Common myeloid progenitor, CD34-positive (primary cell): ENCODE measurements around the gene PID1.

Experiments
- CTCF ChIA-PET: fragments of 350-600 bp; sonication (Branson Sonifier 250); formaldehyde crosslinking; loops from one replicate; lab custom pipeline; 2021; ENCODE audit warnings: antibody characterized with exemption; lab: Charles Lee
- POLR2A ChIA-PET: fragments of 350-600 bp; sonication (Branson Sonifier 250); formaldehyde crosslinking; loops from one replicate; lab custom pipeline; 2021; ENCODE audit warnings: antibody characterized with exemption; lab: Charles Lee
- DNase-seq, 3 donors: peaks; one replicate each; pipeline versions ENCODE4 v3.0.0 to v3.0.0-alpha.2; 2013
- H3K27ac ChIP-seq, 2 experiments: 1 replicate in 1 of 2; 2 replicates in 1 of 2; pipeline ENCODE4 v1.7.0; 2013; ENCODE audit warnings: inconsistent platforms in 2 of 2, low read length in 2 of 2, mild to moderate bottlenecking in 2 of 2, low read depth in 1 of 2, moderate library complexity in 1 of 2; ENCODE audit not compliant: severe bottlenecking in 2 of 2, insufficient read depth in 1 of 2, poor library complexity in 1 of 2
- H3K27me3 ChIP-seq, 5 experiments: replicated peaks in 2 of 5; 1 replicate in 3 of 5; 2 replicates in 2 of 5; pipeline versions ENCODE4 v1.6.1 to v1.7.0; 2013; ENCODE audit warnings: low read length in 4 of 5, mild to moderate bottlenecking in 2 of 5, moderate library complexity in 2 of 5, inconsistent platforms in 1 of 5; ENCODE audit not compliant: insufficient read depth in 5 of 5, control insufficient read depth in 4 of 5
- H3K36me3 ChIP-seq, 4 experiments: 1 replicate in 2 of 4; 2 replicates in 2 of 4; pipeline versions ENCODE4 v1.6.1 to v1.7.0; 2013; ENCODE audit warnings: low read length in 3 of 4, control low read depth in 1 of 4, mild to moderate bottlenecking in 1 of 4; ENCODE audit not compliant: control insufficient read depth in 4 of 4, insufficient read depth in 4 of 4
- H3K4me1 ChIP-seq, 4 experiments: 1 replicate in 3 of 4; 2 replicates in 1 of 4; pipeline versions ENCODE4 v1.6.1 to v1.7.1; 2013; ENCODE audit warnings: low read length in 3 of 4, mild to moderate bottlenecking in 3 of 4, control low read depth in 1 of 4, inconsistent platforms in 1 of 4, moderate library complexity in 1 of 4; ENCODE audit not compliant: control insufficient read depth in 4 of 4, insufficient read depth in 4 of 4; ENCODE audit errors: control extremely low read depth in 1 of 4
- H3K4me3 ChIP-seq, 7 experiments: 1 replicate in 4 of 7; 2 replicates in 3 of 7; pipeline versions ENCODE4 v1.5.1 to v1.7.0; 2013; ENCODE audit warnings: mild to moderate bottlenecking in 7 of 7, low read length in 6 of 7, moderate library complexity in 6 of 7, inconsistent platforms in 2 of 7, low read depth in 2 of 7, control low read depth in 1 of 7; ENCODE audit not compliant: insufficient read depth in 4 of 7, control insufficient read depth in 1 of 7; ENCODE audit errors: extremely low read depth in 1 of 7
- H3K9me3 ChIP-seq, 5 experiments: 1 replicate in 4 of 5; 2 replicates in 1 of 5; pipeline versions ENCODE4 v1.6.1 to v1.7.1; 2013; ENCODE audit warnings: low read length in 4 of 5, mild to moderate bottlenecking in 2 of 5, inconsistent platforms in 1 of 5, low read depth in 1 of 5, moderate library complexity in 1 of 5; ENCODE audit not compliant: control insufficient read depth in 4 of 5, insufficient read depth in 2 of 5; ENCODE audit errors: control extremely low read depth in 1 of 5
- WGBS: methylation state at CpG from one replicate; pipeline ENCODE4 v1.1.5; 2013; ENCODE audit not compliant: insufficient coverage; 5-methylcytosine and 5-hydroxymethylcytosine counted together

PID1 gene

GRCh38 chr2:229088517-229088913 lies 182.6 kb downstream of the PID1 start:
- Histone ChIP-seq H3K4me1 (no peaks in the 10 kb centered on the region), H3K9me3 (no peaks in the 10 kb centered on the region), H3K36me3 (no peaks in the 10 kb centered on the region), H3K4me3 (no peak overlapping the region), H3K27ac (no peak overlapping the region), H3K27me3 (no peaks in the 10 kb centered on the region)
- DNase-seq: no peak
- CTCF ChIA-PET: no interaction called here
- WGBS: 100% methylated on average over 2 of the region's 2 CpGs
- POLR2A ChIA-PET: no interaction called here

GRCh38 chr2:229087843-229088516 lies 183.1 kb downstream of the PID1 start:
- CTCF ChIA-PET: no interaction called here
- POLR2A ChIA-PET: no interaction called here
- 87% methylated on average over 5 of the region's 6 CpGs for WGBS
- Histone ChIP-seq H3K4me3 (no peak overlapping the region), H3K36me3 (no peaks in the 10 kb centered on the region), H3K4me1 (no peaks in the 10 kb centered on the region), H3K27ac (no peak overlapping the region), H3K27me3 (no peaks in the 10 kb centered on the region), H3K9me3 (no peaks in the 10 kb centered on the region)
- no peak for DNase-seq

- Histone ChIP-seq H3K27me3 (no peaks in the 10 kb centered on the region), H3K36me3 (no peaks in the 10 kb centered on the region), H3K9me3 (no peaks in the 10 kb centered on the region), H3K4me3 (no peak overlapping the region), H3K27ac (no peak overlapping the region), H3K4me1 (no peaks in the 10 kb centered on the region)
- ChIA-PET CTCF (no interaction called here), POLR2A (no interaction called here)
- DNase-seq: no peak
- WGBS: 93% methylated on average over 2 of the region's 3 CpGs
Measured at GRCh38 chr2:229087267-229087666, 183.8 kb downstream of the PID1 start.

GRCh38 chr2:229085439-229085838 lies 185.6 kb downstream of the PID1 start:
- Histone ChIP-seq H3K36me3 (no peaks in the 10 kb centered on the region), H3K4me3 (no peak overlapping the region), H3K9me3 (no peaks in the 10 kb centered on the region), H3K4me1 (no peaks in the 10 kb centered on the region), H3K27me3 (no peaks in the 10 kb centered on the region), H3K27ac (no peak overlapping the region)
- ChIA-PET POLR2A (no interaction called here), CTCF (no interaction called here)
- no peak for DNase-seq

- no peak for DNase-seq
- Histone ChIP-seq H3K27ac (no peak overlapping the region), H3K4me3 (no peak overlapping the region), H3K27me3 (no peaks in the 10 kb centered on the region), H3K9me3 (peaks cover 0 to 4% (median 0%) of the 10 kb centered on the region in 5 experiments), H3K36me3 (no peaks in the 10 kb centered on the region), H3K4me1 (no peaks in the 10 kb centered on the region)
- POLR2A ChIA-PET: no interaction called here
- CTCF ChIA-PET: interaction anchor here (0.7 kb wide), 1 partner anchor 24 kb away, joined by 3 read pairs; no protein-coding TSS in a partner anchor
- WGBS: 92% methylated on average over 3 of the region's 5 CpGs
Measured at GRCh38 chr2:229084447-229084846, 186.6 kb downstream of the PID1 start.

- POLR2A ChIA-PET: no interaction called here
- no peak overlapping the region for H3K27ac ChIP-seq
- H3K27me3 ChIP-seq: no peaks in the 10 kb centered on the region
- DNase-seq: no peak
- H3K9me3 ChIP-seq: peaks cover 0 to 4% (median 0%) of the 10 kb centered on the region in 5 experiments
- CTCF ChIA-PET: no interaction called here
- 89% methylated on average over 2 of the region's 5 CpGs for whole genome bisulfite sequencing
- no peaks in the 10 kb centered on the region for H3K36me3 ChIP-seq
- no peak overlapping the region for H3K4me3 ChIP-seq
- no peaks in the 10 kb centered on the region for H3K4me1 ChIP-seq
Measured at GRCh38 chr2:229083606-229084340, 187.3 kb downstream of the PID1 start.

- ChIA-PET CTCF (interaction anchor here (1.6 kb wide), 1 partner anchor 12 kb away, joined by 3 read pairs; no protein-coding TSS in a partner anchor), POLR2A (no interaction called here)
- Histone ChIP-seq H3K27me3 (no peaks in the 10 kb centered on the region), H3K9me3 (peaks cover 0 to 4% (median 0%) of the 10 kb centered on the region in 5 experiments), H3K4me1 (no peaks in the 10 kb centered on the region), H3K4me3 (no peak overlapping the region), H3K27ac (no peak overlapping the region), H3K36me3 (no peaks in the 10 kb centered on the region)
- 17% methylated on average over 1 of the region's 1 CpG for WGBS
- DNase-seq: no peak
Measured at GRCh38 chr2:229081411-229081810, 189.7 kb downstream of the PID1 start.
